HepG2 (cell line): ENCODE results near the gene TMEM253. TPM values are rescaled to one million over a fixed set of nuclear protein-coding genes. Genes with fewer than 3 reads are reported as not detected.
A peak's percentile ranks its signal among the peaks of the same experiment; 100 is the strongest.

ENCODE experiments used
- BORCS8-MEF2B ChIP-seq: sonication (generic); formaldehyde crosslinking; IDR thresholded peaks from 2 replicates; pipeline ENCODE4 v1.8.0; 2022; ENCODE audit warnings: mild to moderate bottlenecking, missing genetic modification reagents
- HMGA1 ChIP-seq: sonication (generic); formaldehyde crosslinking; conservative IDR thresholded peaks from 2 replicates; pipeline ENCODE4 v1.4.0; 2020; ENCODE audit warnings: missing genetic modification reagents
- MAZ ChIP-seq, 2 experiments: sonication (generic) in 1 of 2; formaldehyde crosslinking in 1 of 2; IDR thresholded peaks; 2 replicates each; pipeline versions ENCODE4 v1.5.0 to v1.6.1; 2012 to 2020; ENCODE audit warnings: low read depth in 2 of 2, mild to moderate bottlenecking in 2 of 2, borderline replicate concordance in 1 of 2, improper control_type of control experiment in 1 of 2, low read length in 1 of 2, missing genetic modification reagents in 1 of 2, moderate library complexity in 1 of 2
- PAF1 ChIP-seq: IDR thresholded peaks from 2 replicates; pipeline ENCODE4 v1.6.1; 2016; ENCODE audit warnings: missing genetic modification reagents, missing compliant biosample characterization
- PPARG ChIP-seq: conservative IDR thresholded peaks from 2 replicates; pipeline ENCODE4 v1.6.1; 2016; ENCODE audit warnings: missing biosample characterization, missing genetic modification reagents
- RFX3 ChIP-seq: IDR thresholded peaks from 2 replicates; pipeline ENCODE4 v1.6.1; 2016; ENCODE audit warnings: missing biosample characterization, missing genetic modification reagents
- RFXANK ChIP-seq: IDR thresholded peaks from 2 replicates; pipeline ENCODE4 v1.6.1; 2016
- RNF2 ChIP-seq: fragments of 450-650 bp; conservative IDR thresholded peaks from 2 replicates; pipeline ENCODE4 v1.6.1; 2016; ENCODE audit warnings: low read depth
- RORA ChIP-seq: sonication (generic); formaldehyde crosslinking; IDR thresholded peaks from 2 replicates; pipeline ENCODE4 v1.5.0; 2020; ENCODE audit warnings: mild to moderate bottlenecking, missing genetic modification reagents, moderate library complexity
- SP140L ChIP-seq: sonication (generic); formaldehyde crosslinking; IDR thresholded peaks from 2 replicates; pipeline ENCODE4 v1.4.0; 2020; ENCODE audit warnings: missing genetic modification reagents, borderline replicate concordance
- TAF15 ChIP-seq: fragments of 200-400 bp; formaldehyde crosslinking; IDR thresholded peaks from one replicate; pipeline ENCODE4 v1.6.1; 2018; ENCODE audit warnings: mild to moderate bottlenecking, low read depth, low read length; ENCODE audit not compliant: poor library complexity, severe bottlenecking
- ZBTB38 ChIP-seq: sonication (generic); formaldehyde crosslinking; IDR thresholded peaks from 2 replicates; pipeline ENCODE4 v1.5.1; 2020; ENCODE audit warnings: mild to moderate bottlenecking, missing genetic modification reagents
- ZBTB8A ChIP-seq: sonication (generic); formaldehyde crosslinking; IDR thresholded peaks from 2 replicates; pipeline ENCODE4 v1.4.0; 2020; ENCODE audit warnings: mild to moderate bottlenecking, low read depth, missing genetic modification reagents, borderline replicate concordance
- ZNF225 ChIP-seq: sonication (generic); formaldehyde crosslinking; IDR thresholded peaks from 2 replicates; pipeline ENCODE4 v1.4.0; 2020; ENCODE audit warnings: mild to moderate bottlenecking, missing genetic modification reagents
- ZNF296 ChIP-seq: sonication (generic); formaldehyde crosslinking; conservative IDR thresholded peaks from 2 replicates; pipeline ENCODE4 v1.5.0; 2020; ENCODE audit warnings: mild to moderate bottlenecking, missing genetic modification reagents
- polyA plus RNA-seq, 8 experiments: library from polyadenylated mRNA; depleted of rRNA in 3 of 8; stranded (reverse) in 7 of 8; unstranded in 1 of 8; fragments of >200 nt; fragmentation: Illumina TruSeq in 4 of 8; extraction: Trizol in 4 of 8; gene quantifications; 2 replicates each; pipeline versions ENCODE4 v1.2.1 to v1.2.3, GENCODE V29; 2011 to 2016; ENCODE audit warnings: low read depth in 4 of 8, missing spikeins in 1 of 8, mixed read lengths in 1 of 8; ENCODE audit not compliant: insufficient read depth in 1 of 8
- total RNA-seq, 5 experiments: library from RNA; depleted of rRNA; stranded (reverse); fragments of >200 nt; fragmentation: Illumina TruSeq; extraction: Trizol; gene quantifications; 2 replicates each; pipeline ENCODE4 v1.2.3, GENCODE V29; 2016; ENCODE audit warnings: low read depth in 1 of 5
- TF ChIP-seq, protein P1 (sequence below): sonication (generic); formaldehyde crosslinking; IDR thresholded peaks from 2 replicates; pipeline ENCODE4 v1.4.0; 2020; ENCODE audit warnings: missing genetic modification reagents
- TF ChIP-seq, protein P2 (sequence below): sonication (generic); formaldehyde crosslinking; IDR thresholded peaks from 2 replicates; pipeline ENCODE4 v1.4.0; 2020; ENCODE audit warnings: mild to moderate bottlenecking, missing genetic modification reagents
- TF ChIP-seq, protein P3 (sequence below): fragments of 450-650 bp; IDR thresholded peaks from 2 replicates; pipeline ENCODE4 v1.6.1; 2017
- TF ChIP-seq, protein P4 (sequence below): sonication (generic); formaldehyde crosslinking; IDR thresholded peaks from 2 replicates; pipeline ENCODE4 v1.4.0; 2020; ENCODE audit warnings: missing genetic modification reagents; ENCODE audit errors: not compliant biosample characterization

The TMEM253 gene
- total and polyA plus RNA-seq, 2 of the 13 experiments (the other 11 are each of a cell fraction or from before 2014, with no cell fraction given) = 0.29 to 0.45 TPM

DNA sequence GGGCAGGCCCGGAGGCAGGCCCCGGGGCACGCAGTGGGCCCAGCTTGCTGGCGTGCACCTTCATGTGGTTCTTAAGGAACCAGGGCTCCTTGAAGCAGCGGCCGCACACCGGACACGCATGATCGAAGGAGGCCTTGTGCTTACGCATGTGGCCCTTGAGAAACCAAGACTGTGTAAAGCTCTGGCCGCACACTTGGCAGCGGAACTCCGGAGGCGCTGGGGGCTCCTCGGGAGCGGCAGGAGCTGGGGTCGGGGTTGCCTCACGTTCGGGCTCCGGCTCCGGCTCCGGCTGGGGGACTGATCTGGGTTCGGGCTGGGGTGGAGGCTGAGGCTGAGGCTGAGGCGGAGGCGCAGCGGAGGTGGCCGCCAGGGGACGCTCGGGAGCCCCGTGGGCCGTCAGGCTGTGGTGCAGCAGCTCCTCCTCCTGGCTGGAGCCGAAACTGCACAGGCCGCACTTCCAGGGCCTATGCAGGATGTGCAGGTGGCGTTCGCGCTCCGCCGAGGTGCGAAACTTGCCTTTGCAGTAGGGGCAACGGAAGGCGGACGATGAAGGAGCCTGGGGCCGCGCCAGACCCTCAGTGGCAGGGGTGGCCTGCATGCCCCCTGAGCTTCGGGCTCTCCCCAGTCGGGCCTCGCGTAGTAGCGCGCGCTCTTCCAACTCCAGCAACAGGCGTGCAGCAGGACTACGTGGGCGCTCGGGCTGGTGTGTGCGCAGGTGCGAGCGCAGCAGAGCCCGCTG is 8.4 kb upstream of the TMEM253 start (continued):
- TF ChIP-seq ZBTB8A (CRISPR knock-in tag) = no peak
- no peak for TF ChIP-seq SP140L (CRISPR knock-in tag)
- no peak; the same call in 1 of the 2 replicates for TF ChIP-seq PPARG (CRISPR knock-in tag)
- TF ChIP-seq, protein P1, sequence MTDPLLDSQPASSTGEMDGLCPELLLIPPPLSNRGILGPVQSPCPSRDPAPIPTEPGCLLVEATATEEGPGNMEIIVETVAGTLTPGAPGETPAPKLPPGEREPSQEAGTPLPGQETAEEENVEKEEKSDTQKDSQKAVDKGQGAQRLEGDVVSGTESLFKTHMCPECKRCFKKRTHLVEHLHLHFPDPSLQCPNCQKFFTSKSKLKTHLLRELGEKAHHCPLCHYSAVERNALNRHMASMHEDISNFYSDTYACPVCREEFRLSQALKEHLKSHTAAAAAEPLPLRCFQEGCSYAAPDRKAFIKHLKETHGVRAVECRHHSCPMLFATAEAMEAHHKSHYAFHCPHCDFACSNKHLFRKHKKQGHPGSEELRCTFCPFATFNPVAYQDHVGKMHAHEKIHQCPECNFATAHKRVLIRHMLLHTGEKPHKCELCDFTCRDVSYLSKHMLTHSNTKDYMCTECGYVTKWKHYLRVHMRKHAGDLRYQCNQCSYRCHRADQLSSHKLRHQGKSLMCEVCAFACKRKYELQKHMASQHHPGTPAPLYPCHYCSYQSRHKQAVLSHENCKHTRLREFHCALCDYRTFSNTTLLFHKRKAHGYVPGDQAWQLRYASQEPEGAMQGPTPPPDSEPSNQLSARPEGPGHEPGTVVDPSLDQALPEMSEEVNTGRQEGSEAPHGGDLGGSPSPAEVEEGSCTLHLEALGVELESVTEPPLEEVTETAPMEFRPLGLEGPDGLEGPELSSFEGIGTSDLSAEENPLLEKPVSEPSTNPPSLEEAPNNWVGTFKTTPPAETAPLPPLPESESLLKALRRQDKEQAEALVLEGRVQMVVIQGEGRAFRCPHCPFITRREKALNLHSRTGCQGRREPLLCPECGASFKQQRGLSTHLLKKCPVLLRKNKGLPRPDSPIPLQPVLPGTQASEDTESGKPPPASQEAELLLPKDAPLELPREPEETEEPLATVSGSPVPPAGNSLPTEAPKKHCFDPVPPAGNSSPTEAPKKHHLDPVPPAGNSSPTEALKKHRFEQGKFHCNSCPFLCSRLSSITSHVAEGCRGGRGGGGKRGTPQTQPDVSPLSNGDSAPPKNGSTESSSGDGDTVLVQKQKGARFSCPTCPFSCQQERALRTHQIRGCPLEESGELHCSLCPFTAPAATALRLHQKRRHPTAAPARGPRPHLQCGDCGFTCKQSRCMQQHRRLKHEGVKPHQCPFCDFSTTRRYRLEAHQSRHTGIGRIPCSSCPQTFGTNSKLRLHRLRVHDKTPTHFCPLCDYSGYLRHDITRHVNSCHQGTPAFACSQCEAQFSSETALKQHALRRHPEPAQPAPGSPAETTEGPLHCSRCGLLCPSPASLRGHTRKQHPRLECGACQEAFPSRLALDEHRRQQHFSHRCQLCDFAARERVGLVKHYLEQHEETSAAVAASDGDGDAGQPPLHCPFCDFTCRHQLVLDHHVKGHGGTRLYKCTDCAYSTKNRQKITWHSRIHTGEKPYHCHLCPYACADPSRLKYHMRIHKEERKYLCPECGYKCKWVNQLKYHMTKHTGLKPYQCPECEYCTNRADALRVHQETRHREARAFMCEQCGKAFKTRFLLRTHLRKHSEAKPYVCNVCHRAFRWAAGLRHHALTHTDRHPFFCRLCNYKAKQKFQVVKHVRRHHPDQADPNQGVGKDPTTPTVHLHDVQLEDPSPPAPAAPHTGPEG (CRISPR knock-in tag) = no peak; the same call in 1 of the 2 replicates
- peak; percentile 65; the same call in 1 of the 2 replicates for TF ChIP-seq PAF1 (CRISPR knock-in tag)
- no peak for TF ChIP-seq HMGA1 (CRISPR knock-in tag)
- no peak for TF ChIP-seq RFX3 (CRISPR knock-in tag)
- TF ChIP-seq, protein P2, sequence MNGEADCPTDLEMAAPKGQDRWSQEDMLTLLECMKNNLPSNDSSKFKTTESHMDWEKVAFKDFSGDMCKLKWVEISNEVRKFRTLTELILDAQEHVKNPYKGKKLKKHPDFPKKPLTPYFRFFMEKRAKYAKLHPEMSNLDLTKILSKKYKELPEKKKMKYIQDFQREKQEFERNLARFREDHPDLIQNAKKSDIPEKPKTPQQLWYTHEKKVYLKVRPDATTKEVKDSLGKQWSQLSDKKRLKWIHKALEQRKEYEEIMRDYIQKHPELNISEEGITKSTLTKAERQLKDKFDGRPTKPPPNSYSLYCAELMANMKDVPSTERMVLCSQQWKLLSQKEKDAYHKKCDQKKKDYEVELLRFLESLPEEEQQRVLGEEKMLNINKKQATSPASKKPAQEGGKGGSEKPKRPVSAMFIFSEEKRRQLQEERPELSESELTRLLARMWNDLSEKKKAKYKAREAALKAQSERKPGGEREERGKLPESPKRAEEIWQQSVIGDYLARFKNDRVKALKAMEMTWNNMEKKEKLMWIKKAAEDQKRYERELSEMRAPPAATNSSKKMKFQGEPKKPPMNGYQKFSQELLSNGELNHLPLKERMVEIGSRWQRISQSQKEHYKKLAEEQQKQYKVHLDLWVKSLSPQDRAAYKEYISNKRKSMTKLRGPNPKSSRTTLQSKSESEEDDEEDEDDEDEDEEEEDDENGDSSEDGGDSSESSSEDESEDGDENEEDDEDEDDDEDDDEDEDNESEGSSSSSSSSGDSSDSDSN (CRISPR knock-in tag) = peak; percentile 91
- TF ChIP-seq, protein P3, sequence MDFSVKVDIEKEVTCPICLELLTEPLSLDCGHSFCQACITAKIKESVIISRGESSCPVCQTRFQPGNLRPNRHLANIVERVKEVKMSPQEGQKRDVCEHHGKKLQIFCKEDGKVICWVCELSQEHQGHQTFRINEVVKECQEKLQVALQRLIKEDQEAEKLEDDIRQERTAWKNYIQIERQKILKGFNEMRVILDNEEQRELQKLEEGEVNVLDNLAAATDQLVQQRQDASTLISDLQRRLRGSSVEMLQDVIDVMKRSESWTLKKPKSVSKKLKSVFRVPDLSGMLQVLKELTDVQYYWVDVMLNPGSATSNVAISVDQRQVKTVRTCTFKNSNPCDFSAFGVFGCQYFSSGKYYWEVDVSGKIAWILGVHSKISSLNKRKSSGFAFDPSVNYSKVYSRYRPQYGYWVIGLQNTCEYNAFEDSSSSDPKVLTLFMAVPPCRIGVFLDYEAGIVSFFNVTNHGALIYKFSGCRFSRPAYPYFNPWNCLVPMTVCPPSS = no peak
- TF ChIP-seq ZBTB38 = peak; percentile 99
- TF ChIP-seq MAZ (IDR thresholded peaks at IDR 0.05; ENCODE audit: borderline replicate concordance, low read depth, low read length) = peak; percentile 41; the same call in 1 of the 2 replicates
- peak; percentile 98 for TF ChIP-seq MAZ (CRISPR knock-in tag; IDR thresholded peaks at IDR 0.05; ENCODE audit: low read depth)
- no peak for TF ChIP-seq RORA (CRISPR knock-in tag)
- TF ChIP-seq BORCS8-MEF2B = peak; percentile 94
- TF ChIP-seq, protein P4, sequence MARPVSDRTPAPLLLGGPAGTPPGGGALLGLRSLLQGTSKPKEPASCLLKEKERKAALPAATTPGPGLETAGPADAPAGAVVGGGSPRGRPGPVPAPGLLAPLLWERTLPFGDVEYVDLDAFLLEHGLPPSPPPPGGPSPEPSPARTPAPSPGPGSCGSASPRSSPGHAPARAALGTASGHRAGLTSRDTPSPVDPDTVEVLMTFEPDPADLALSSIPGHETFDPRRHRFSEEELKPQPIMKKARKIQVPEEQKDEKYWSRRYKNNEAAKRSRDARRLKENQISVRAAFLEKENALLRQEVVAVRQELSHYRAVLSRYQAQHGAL (CRISPR knock-in tag) = no peak
- peak; percentile 65; the same call in 1 of the 2 replicates for TF ChIP-seq RNF2
- peak; percentile 97 for TF ChIP-seq ZNF225
- TF ChIP-seq ZNF296 (CRISPR knock-in tag) = no peak
- TF ChIP-seq RFXANK (CRISPR knock-in tag) = 0 out of 2 replicates have a peak, but pooled peaks have one; percentile 80
- peak; percentile 88 for TF ChIP-seq TAF15
